Adrenal gland (tissue), 5 donors: ENCODE results near the gene PACS2.

Experiments
- POLR2A ChIP-seq, 2 donors: fragments of 450-650 bp; IDR thresholded peaks; one replicate each; pipeline ENCODE4 v1.6.1; 2017; ENCODE audit warnings: antibody characterized with exemption in 2 of 2, mild to moderate bottlenecking in 2 of 2, moderate library complexity in 1 of 2
- TF ChIP-seq, protein P1 (sequence below), 6 experiments: fragments of 450-650 bp in 4 of 6; fragments of 200-600 bp in 2 of 6; sonication (generic) in 1 of 6; IDR thresholded peaks; 1 replicate in 5 of 6; 2 replicates in 1 of 6; pipeline versions ENCODE4 v1.5.1 to v1.8.0; 2016 to 2021; ENCODE audit warnings: antibody characterized with exemption in 6 of 6, mild to moderate bottlenecking in 2 of 6, moderate library complexity in 1 of 6
- donor health status: DM: no; HTN: no; CAD: no.

DNA sequence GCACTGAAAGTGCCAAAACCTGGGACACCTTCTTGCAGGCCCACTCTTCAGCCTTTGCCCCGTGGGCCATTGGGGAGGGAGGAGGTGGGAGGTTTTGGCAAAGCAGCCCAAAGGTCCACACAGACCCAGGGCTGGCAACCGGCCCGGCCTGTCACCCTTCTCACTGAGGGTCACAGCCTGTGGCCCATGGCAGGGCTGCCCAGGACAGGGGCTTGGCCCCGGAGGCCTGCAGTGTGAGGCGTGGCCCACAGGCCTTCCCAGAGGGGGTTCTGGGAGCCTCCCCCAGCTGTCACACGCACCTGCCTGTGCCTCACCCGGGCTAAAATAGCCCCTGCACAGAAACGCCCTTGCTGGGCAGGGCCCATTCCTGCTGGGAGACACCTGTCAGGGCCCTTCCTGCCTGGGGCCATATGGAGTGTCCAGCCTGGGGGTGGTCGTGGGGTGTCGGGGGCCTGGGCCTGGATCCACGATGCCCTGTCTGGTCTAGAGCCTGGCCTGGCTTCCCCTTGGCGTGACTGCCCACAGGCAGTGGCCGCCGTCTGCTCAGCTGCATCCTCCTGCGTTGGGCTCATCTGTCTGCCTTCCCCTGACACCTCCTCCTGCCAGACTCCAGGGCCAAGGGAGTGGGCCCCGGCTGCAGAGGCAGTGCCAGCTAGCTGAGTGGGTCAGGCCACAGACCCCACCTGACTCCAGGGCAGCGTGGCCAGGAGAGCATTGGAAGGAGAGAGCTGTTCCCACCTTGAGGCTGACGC lies 19.2 kb downstream of the PACS2 start:
- TF ChIP-seq, protein P1, sequence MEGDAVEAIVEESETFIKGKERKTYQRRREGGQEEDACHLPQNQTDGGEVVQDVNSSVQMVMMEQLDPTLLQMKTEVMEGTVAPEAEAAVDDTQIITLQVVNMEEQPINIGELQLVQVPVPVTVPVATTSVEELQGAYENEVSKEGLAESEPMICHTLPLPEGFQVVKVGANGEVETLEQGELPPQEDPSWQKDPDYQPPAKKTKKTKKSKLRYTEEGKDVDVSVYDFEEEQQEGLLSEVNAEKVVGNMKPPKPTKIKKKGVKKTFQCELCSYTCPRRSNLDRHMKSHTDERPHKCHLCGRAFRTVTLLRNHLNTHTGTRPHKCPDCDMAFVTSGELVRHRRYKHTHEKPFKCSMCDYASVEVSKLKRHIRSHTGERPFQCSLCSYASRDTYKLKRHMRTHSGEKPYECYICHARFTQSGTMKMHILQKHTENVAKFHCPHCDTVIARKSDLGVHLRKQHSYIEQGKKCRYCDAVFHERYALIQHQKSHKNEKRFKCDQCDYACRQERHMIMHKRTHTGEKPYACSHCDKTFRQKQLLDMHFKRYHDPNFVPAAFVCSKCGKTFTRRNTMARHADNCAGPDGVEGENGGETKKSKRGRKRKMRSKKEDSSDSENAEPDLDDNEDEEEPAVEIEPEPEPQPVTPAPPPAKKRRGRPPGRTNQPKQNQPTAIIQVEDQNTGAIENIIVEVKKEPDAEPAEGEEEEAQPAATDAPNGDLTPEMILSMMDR (IDR thresholded peaks at IDR 0.05): no peak
- no peak for TF ChIP-seq POLR2A (IDR thresholded peaks at IDR 0.05)
